ENCODE data around the gene EXOG. TPM values are rescaled to one million over a fixed set of nuclear protein-coding genes. Genes with fewer than 3 reads are reported as not detected.

The EXOG gene
- total and polyA plus RNA-seq, 10 donors: 3.9 to 20.9 (median 18.1) TPM

- Histone ChIP-seq H3K27ac (no peak overlapping the region), H3K4me3 (no peak overlapping the region), H3K9me3 (no peaks in the 10 kb centered on the region), H3K36me3 (peaks cover 0 to 60% (median 33%) of the 10 kb centered on the region in 6 donors), H3K27me3 (replicated peaks in 1 of 7) (no peaks in the 10 kb centered on the region), H3K4me1 (no peaks in the 10 kb centered on the region)
- no peak for TF ChIP-seq POLR2AphosphoS5 (IDR thresholded peaks at IDR 0.05)
- TF ChIP-seq CTCF (IDR thresholded peaks at IDR 0.05 in 8 of 11, conservative IDR thresholded peaks at IDR 0.05 in 3 of 11): peak; percentile 58 to 83 (median 74)
- WGBS, 5 donors: 64 to 80% (median 76%) methylated on average over 6 to 10 of the region's 10 CpGs
- intact Hi-C loops (cut with DNase I; ENCODE audit: low total_unique reads): loop anchor here (2.0 to 5.0 kb wide), 2 partner anchors 133 to 362 kb away; partner anchors contain the start of gene XYLB
- DNase-seq: no peak
Observed at GRCh38 chr3:38479431-38480092, 16.6 kb upstream of the EXOG start.

- TF ChIP-seq POLR2AphosphoS5 (IDR thresholded peaks at IDR 0.05) (no peak), POLR2A (IDR thresholded peaks at IDR 0.05) (no peak), CTCF (IDR thresholded peaks at IDR 0.05 in 8 of 11, conservative IDR thresholded peaks at IDR 0.05 in 3 of 11) (peak in 2 of 11 experiments; percentile 21 to 52)
- H3K4me3 ChIP-seq: no peak overlapping the region
- no peak for DNase-seq
- H3K27ac ChIP-seq: no peak overlapping the region
- intact Hi-C loops (cut with DNase I; ENCODE audit: low total_unique reads): loop anchor here (5.0 kb wide), 1 partner anchor 363 kb away; no protein-coding TSS in a partner anchor
- H3K36me3 ChIP-seq: peaks cover 0 to 60% (median 33%) of the 10 kb centered on the region in 6 donors
- H3K4me1 ChIP-seq: no peaks in the 10 kb centered on the region
- WGBS, 5 donors: 63 to 79% (median 74%) methylated on average over 3 of the region's 3 CpGs
- H3K27me3 ChIP-seq (replicated peaks in 1 of 7): no peaks in the 10 kb centered on the region
- H3K9me3 ChIP-seq: no peaks in the 10 kb centered on the region
Observed at GRCh38 chr3:38480093-38480445, 16.1 kb upstream of the EXOG start.

GRCh38 chr3:38480930-38481329 lies 15.2 kb upstream of the EXOG start:
- DNase-seq: no peak
- TF ChIP-seq CTCF (IDR thresholded peaks at IDR 0.05 in 8 of 11, conservative IDR thresholded peaks at IDR 0.05 in 3 of 11) (no peak), POLR2A (IDR thresholded peaks at IDR 0.05) (no peak), POLR2AphosphoS5 (IDR thresholded peaks at IDR 0.05) (no peak)
- peaks cover 0 to 60% (median 33%) of the 10 kb centered on the region in 6 donors for H3K36me3 ChIP-seq
- no peak overlapping the region for H3K4me3 ChIP-seq
- H3K27me3 ChIP-seq (replicated peaks in 1 of 7): no peaks in the 10 kb centered on the region
- H3K27ac ChIP-seq: no peak overlapping the region
- H3K4me1 ChIP-seq: no peaks in the 10 kb centered on the region
- 80 to 95% (median 91%) methylated on average over 1 to 2 of the region's 2 CpGs for WGBS, 5 donors
- intact Hi-C loops (cut with DNase I; ENCODE audit: low total_unique reads): loop anchor here (5.0 kb wide), 1 partner anchor 364 kb away; no protein-coding TSS in a partner anchor
- no peaks in the 10 kb centered on the region for H3K9me3 ChIP-seq

- no peak overlapping the region for H3K4me3 ChIP-seq
- H3K36me3 ChIP-seq: peaks cover 0 to 60% (median 33%) of the 10 kb centered on the region in 6 donors
- no peak for TF ChIP-seq CTCF (IDR thresholded peaks at IDR 0.05 in 8 of 11, conservative IDR thresholded peaks at IDR 0.05 in 3 of 11)
- TF ChIP-seq POLR2AphosphoS5 (IDR thresholded peaks at IDR 0.05): no peak
- no peak for TF ChIP-seq POLR2A (IDR thresholded peaks at IDR 0.05)
- no peaks in the 10 kb centered on the region for H3K9me3 ChIP-seq
- no peak overlapping the region for H3K27ac ChIP-seq
- no peak for DNase-seq
- peaks cover 0 to 6% (median 0%) of the 10 kb centered on the region in 6 donors for H3K4me1 ChIP-seq
- 81 to 97% (median 91%) methylated on average over 10 of the region's 10 CpGs for WGBS, 5 donors
- intact Hi-C loops (cut with DNase I; ENCODE audit: low total_unique reads): loop anchor here (5.0 kb wide), 1 partner anchor 366 kb away; no protein-coding TSS in a partner anchor
- no peaks in the 10 kb centered on the region for H3K27me3 ChIP-seq (replicated peaks in 1 of 7)
Observed at GRCh38 chr3:38482951-38483350, 13.2 kb upstream of the EXOG start.

Measured in spleen (tissue), 11 donors.